AG09319 (cell line): ENCODE data around the gene DMD.
"Not testable (repeated sequence)": the region's sequence is repeated elsewhere in the genome, so short reads cannot be mapped to it uniquely, and the experiment has no call there.

Experiments
- DNase-seq: peaks from one replicate; pipeline ENCODE4 v3.0.0-alpha.2; 2010; ENCODE audit warnings: low read depth; ENCODE audit errors: extremely low read depth
- TF ChIP-seq, protein P1 (sequence below): IDR thresholded peaks from 2 replicates; pipeline ENCODE4 v1.5.1; 2011; ENCODE audit warnings: low read depth, mild to moderate bottlenecking, inconsistent platforms, low read length, moderate library complexity

Gene DMD

GRCh38 chrX:33198561-33199279 lies 12.6 kb downstream of the DMD start:
- DNase-seq = no peak
- TF ChIP-seq, protein P1, sequence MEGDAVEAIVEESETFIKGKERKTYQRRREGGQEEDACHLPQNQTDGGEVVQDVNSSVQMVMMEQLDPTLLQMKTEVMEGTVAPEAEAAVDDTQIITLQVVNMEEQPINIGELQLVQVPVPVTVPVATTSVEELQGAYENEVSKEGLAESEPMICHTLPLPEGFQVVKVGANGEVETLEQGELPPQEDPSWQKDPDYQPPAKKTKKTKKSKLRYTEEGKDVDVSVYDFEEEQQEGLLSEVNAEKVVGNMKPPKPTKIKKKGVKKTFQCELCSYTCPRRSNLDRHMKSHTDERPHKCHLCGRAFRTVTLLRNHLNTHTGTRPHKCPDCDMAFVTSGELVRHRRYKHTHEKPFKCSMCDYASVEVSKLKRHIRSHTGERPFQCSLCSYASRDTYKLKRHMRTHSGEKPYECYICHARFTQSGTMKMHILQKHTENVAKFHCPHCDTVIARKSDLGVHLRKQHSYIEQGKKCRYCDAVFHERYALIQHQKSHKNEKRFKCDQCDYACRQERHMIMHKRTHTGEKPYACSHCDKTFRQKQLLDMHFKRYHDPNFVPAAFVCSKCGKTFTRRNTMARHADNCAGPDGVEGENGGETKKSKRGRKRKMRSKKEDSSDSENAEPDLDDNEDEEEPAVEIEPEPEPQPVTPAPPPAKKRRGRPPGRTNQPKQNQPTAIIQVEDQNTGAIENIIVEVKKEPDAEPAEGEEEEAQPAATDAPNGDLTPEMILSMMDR = no peak

DNA sequence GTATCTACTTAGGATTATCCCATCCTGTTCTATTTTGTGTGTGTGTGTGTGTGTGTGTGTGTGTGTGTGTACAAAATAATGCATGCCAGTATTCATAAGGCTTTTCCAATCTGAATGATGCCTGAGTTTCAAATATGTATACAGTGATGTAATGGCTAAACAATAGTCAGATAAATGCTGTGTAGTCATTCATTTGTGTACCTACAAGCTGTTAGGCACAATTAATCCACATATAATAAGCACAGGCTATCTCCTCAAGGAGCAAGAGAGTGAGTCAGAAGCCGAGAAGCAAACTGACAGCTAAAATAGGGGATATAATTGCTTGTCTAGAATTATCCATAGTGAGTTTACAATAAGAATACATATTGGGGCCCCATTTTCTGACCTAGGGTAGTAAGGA lies 15.7 kb downstream of the DMD start:
- no peak for DNase-seq
- TF ChIP-seq, protein P1 = no peak

DNA sequence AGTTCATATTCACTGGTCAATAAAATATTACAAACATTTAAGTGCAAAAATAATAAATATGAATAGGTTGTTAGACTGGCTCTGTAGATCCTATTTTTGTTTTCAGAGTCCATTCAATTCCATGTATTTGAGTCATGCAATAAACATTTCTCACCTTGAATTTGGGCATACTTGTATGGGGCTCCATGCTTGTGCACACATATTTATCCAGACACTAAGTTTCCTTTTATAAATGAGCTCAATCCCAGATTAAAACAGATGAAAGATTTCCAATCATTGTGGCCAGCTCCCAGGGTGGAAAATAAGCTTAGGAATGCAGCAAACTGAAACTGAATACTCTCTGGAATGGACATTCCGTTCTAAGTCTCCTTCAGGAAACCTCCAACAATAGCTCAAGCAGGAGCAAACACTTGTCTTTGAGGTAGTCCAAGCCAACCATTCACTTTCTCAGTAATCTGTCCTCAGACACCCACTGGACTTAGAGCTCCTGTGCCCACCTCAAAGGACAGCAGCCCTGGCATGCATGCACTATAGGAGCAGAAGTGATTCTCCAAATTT lies 16.4 kb downstream of the DMD start:
- TF ChIP-seq, protein P1 = no peak
- no peak for DNase-seq

DNA sequence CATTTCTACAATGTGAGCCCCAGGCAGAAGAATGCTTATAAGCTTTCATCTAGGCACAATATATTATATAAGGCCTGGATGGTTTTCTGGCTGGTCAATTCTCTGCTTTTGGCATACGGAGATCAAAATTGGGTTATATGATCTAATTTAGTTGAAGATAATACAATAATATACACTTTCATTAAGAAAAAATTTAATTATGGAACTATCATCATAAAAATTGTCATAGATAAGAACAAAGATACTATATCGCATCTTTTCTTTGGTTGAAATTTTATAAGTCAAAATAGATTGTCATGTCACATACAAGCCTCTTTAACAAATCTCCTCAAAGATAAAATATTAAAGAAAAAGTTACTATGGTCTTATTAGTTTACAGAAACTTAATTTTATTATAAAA lies 17.1 kb downstream of the DMD start:
- TF ChIP-seq, protein P1 = no peak
- no peak for DNase-seq

DNA sequence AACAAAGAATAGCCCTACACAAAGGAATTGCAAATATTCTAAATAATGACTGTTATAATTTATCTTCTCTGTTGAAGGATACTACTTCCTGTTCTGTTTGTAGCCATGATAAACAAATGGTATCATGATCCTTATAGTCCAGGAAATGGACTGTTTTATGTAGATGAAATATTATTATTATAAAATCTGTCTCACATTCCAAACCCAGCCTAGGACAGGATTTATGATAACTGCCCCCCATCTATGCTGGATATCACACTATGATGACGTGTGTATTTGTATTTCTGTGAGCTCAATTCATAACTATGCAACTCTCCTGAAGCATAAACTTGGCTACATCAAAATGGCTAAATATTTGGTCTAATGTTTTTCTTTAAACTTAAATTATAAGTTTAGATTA lies 21.3 kb downstream of the DMD start:
- TF ChIP-seq, protein P1 = no peak
- no peak for DNase-seq

GRCh38 chrX:33188881-33189280 lies 22.5 kb downstream of the DMD start:
- TF ChIP-seq, protein P1 = no peak
- DNase-seq = no peak

DNA sequence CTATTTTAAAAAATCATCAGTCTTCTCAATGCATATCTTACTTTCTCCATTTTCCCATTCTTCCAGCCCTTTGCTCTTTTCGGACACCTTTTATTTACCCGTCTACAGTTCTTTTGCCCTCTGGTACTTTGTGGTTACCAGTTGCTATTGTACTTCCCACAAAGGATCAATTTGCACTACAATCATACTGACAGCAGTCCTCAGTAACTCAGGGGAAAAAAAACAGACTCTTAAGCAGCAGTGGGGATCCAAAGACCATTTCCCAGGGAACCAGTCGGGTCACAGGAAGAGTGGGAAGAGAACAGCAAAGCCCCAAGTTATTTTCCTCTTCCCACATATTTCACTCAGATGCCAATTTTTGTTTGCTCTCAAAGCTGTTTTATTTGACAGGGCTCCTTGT lies 23.1 kb downstream of the DMD start:
- DNase-seq = no peak
- TF ChIP-seq, protein P1 = no peak

DNA sequence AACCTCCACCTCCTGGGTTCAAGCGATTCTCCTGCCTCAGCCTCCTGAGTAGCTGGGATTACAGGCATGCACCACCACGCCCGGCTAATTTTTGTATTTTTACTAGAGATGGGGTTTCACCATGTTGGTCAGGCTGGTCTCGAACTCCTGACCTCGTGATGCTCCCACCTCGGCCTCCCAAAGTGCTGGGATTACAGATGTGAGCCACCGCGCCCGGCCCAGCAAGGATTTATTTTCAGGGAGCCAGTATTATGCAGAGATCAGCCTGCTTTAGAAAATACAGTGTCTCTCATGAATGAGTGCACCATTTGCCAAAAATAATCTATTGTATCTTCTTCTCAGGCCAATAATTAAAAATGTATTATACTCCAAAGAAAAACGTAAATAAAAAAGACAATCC lies 26.5 kb downstream of the DMD start:
- DNase-seq = not testable (repeated sequence)
